ENCODE measurements around the gene ADGRB2. TPM values are rescaled to one million over a fixed set of nuclear protein-coding genes. Genes with fewer than 3 reads are reported as not detected.

ADGRB2 gene
- total RNA-seq, 4 donors from 2014 or later: 1.6 to 10.5 (median 4.1) TPM

- TF ChIP-seq CTCF (IDR thresholded peaks at IDR 0.05) (no peak), EP300 (IDR thresholded peaks at IDR 0.05) (no peak), POLR2A (IDR thresholded peaks at IDR 0.05) (no peak)
- 78 to 83% methylated on average over 1 of the region's 1 CpG for WGBS, 2 donors
- peaks cover 0 to 14% (median 3%) of the 10 kb centered on the region in 4 donors for H3K4me1 ChIP-seq
Observed at GRCh38 chr1:31801458-31801857, 37.3 kb upstream of the ADGRB2 start.

DNA sequence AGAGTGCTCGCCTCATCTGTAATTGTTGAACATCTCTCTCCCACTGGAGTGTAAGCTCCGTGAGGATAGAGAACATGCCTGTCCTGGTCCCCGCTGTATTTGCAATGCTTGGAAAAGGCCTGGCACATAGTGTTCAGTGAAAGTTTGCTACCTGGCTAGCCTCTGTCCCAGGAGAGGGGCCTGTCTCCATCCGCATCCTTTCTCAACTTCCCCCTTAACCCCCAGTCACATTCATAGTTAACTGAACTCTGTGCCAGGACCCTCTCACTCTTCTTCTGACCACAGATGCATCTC, 36.5 kb upstream of the ADGRB2 start:
- 87 to 96% methylated on average over 3 to 4 of the region's 4 CpGs for WGBS, 2 donors

More at GRCh38 chr1:31801458-31801857, 37.3 kb upstream of the ADGRB2 start:
- no peak for DNase-seq (ENCODE audit: low spot score in 2 of 2)
- Histone ChIP-seq H3K27ac (no peak overlapping the region), H3K9me3 (no peaks in the 10 kb centered on the region), H3K27me3 (no peaks in the 10 kb centered on the region), H3K4me3 (no peak overlapping the region), H3K36me3 (no peaks in the 10 kb centered on the region)

GRCh38 chr1:31799895-31800673, 35.9 kb upstream of the ADGRB2 start:
- H3K27me3 ChIP-seq: no peaks in the 10 kb centered on the region
- TF ChIP-seq CTCF (IDR thresholded peaks at IDR 0.05) (no peak), POLR2A (IDR thresholded peaks at IDR 0.05) (no peak), EP300 (IDR thresholded peaks at IDR 0.05) (no peak)
- peaks cover 0 to 14% (median 3%) of the 10 kb centered on the region in 4 donors for H3K4me1 ChIP-seq
- H3K4me3 ChIP-seq: no peak overlapping the region
- 84 to 88% methylated on average over 8 to 15 of the region's 16 CpGs for WGBS, 2 donors
- no peak overlapping the region for H3K27ac ChIP-seq
- no peaks in the 10 kb centered on the region for H3K36me3 ChIP-seq
- DNase-seq (ENCODE audit: low spot score in 2 of 2): no peak
- no peaks in the 10 kb centered on the region for H3K9me3 ChIP-seq

More for the DNA sequence above, 36.5 kb upstream of the ADGRB2 start:
- Histone ChIP-seq H3K27me3 (no peaks in the 10 kb centered on the region), H3K4me1 (peaks cover 0 to 14% (median 3%) of the 10 kb centered on the region in 4 donors), H3K4me3 (no peak overlapping the region), H3K36me3 (no peaks in the 10 kb centered on the region), H3K27ac (no peak overlapping the region), H3K9me3 (no peaks in the 10 kb centered on the region)
- no peak for DNase-seq (ENCODE audit: low spot score in 2 of 2)
- TF ChIP-seq POLR2A (IDR thresholded peaks at IDR 0.05) (no peak), EP300 (IDR thresholded peaks at IDR 0.05) (no peak), CTCF (IDR thresholded peaks at IDR 0.05) (no peak)

GRCh38 chr1:31799196-31799894, 35.2 kb upstream of the ADGRB2 start:
- no peak for DNase-seq (ENCODE audit: low spot score in 2 of 2)
- H3K4me3 ChIP-seq: no peak overlapping the region
- WGBS, 2 donors: 76 to 79% methylated on average over 7 of the region's 9 CpGs

GRCh38 chr1:31798433-31799195, 34.5 kb upstream of the ADGRB2 start:
- H3K36me3 ChIP-seq: no peaks in the 10 kb centered on the region
- H3K27ac ChIP-seq: peak overlapping the region in 1 of 4 donors; percentile 75
- H3K27me3 ChIP-seq: no peaks in the 10 kb centered on the region
- H3K4me3 ChIP-seq: no peak overlapping the region
- H3K9me3 ChIP-seq: no peaks in the 10 kb centered on the region
- H3K4me1 ChIP-seq: peaks cover 0 to 14% (median 3%) of the 10 kb centered on the region in 4 donors
- DNase-seq (ENCODE audit: low spot score in 2 of 2): no peak
- 23 to 39% methylated on average over 14 to 17 of the region's 17 CpGs for WGBS, 2 donors
- TF ChIP-seq EP300 (IDR thresholded peaks at IDR 0.05): no peak
- TF ChIP-seq CTCF (IDR thresholded peaks at IDR 0.05): no peak
- TF ChIP-seq POLR2A (IDR thresholded peaks at IDR 0.05): no peak

More at GRCh38 chr1:31799196-31799894, 35.2 kb upstream of the ADGRB2 start:
- Histone ChIP-seq H3K27me3 (no peaks in the 10 kb centered on the region), H3K9me3 (no peaks in the 10 kb centered on the region), H3K4me1 (peaks cover 0 to 14% (median 3%) of the 10 kb centered on the region in 4 donors), H3K36me3 (no peaks in the 10 kb centered on the region), H3K27ac (peak overlapping the region in 1 of 4 donors; percentile 32)
- no peak for TF ChIP-seq POLR2A (IDR thresholded peaks at IDR 0.05)
